K562 (cell line): ENCODE data around the gene PLEKHS1. TPM values are rescaled to one million over a fixed set of nuclear protein-coding genes. Genes with fewer than 3 reads are reported as not detected.

ENCODE experiments used
- ATAC-seq: fragments of 200-7000 bp; cut with Tn5 transposase; 3 replicates; pipeline ENCODE4 v1.9.1; 2020; ENCODE audit warnings: moderate library complexity
- BruUV-seq: library from RNA; stranded (reverse); fragments of 400-500 nt; replicated peaks from 2 replicates; lab custom pipeline; 2021; lab: Mats Ljungman, UMichigan
- CTCF ChIA-PET: fragments of 300-600 bp; formaldehyde crosslinking; extraction: SDS; loops from one replicate; lab custom pipeline; 2021; ENCODE audit warnings: low intra/inter-chr PET ratio; lab: Yijun Ruan, JAX
- POLR2A ChIA-PET: fragments of 300-600, 350-650 bp; sonication (Branson Sonifier 250); formaldehyde crosslinking; extraction: SDS; loops from one replicate; lab custom pipeline; 2021; ENCODE audit warnings: antibody characterized with exemption, inconsistent platforms; lab: Yijun Ruan, JAX
- DNase-seq, 4 experiments: peaks; one replicate each; pipeline versions ENCODE4 v3.0.0 to v3.0.0-alpha.2; 2011 to 2018; ENCODE audit warnings: low spot score in 3 of 4, mixed read lengths in 3 of 4; ENCODE audit errors: extremely low read depth in 1 of 4
- FAIRE-seq: peaks from 2 replicates; lab custom pipeline; 2011; peaks lifted over from hg19 to GRCh38; lab: Jason Lieb, UNC
- H2AFZ ChIP-seq: 2 replicates; pipeline ENCODE4 v1.6.0; 2011; ENCODE audit warnings: low read depth, low read length, control low read depth, inconsistent platforms
- H3K27ac ChIP-seq: fragments of 200-600 bp; 3 replicates; pipeline ENCODE4 v1.8.0; 2011; ENCODE audit warnings: low read depth, mild to moderate bottlenecking, control low read depth, inconsistent platforms, low read length, moderate library complexity, mixed read lengths; ENCODE audit errors: extremely low read depth
- H3K27me3 ChIP-seq, 2 experiments: fragments of 300-600 bp in 1 of 2; 2 replicates in 1 of 2; 3 replicates in 1 of 2; pipeline versions ENCODE4 v1.6.0 to v1.8.0; 2011; ENCODE audit warnings: inconsistent platforms in 2 of 2, low read length in 2 of 2, mild to moderate bottlenecking in 1 of 2, mixed read lengths in 1 of 2, moderate library complexity in 1 of 2; ENCODE audit not compliant: control insufficient read depth in 2 of 2, insufficient read depth in 2 of 2
- H3K36me3 ChIP-seq: fragments of 300-600 bp; 3 replicates; pipeline ENCODE4 v1.8.0; 2011; ENCODE audit warnings: mild to moderate bottlenecking, low read length, inconsistent platforms; ENCODE audit not compliant: control insufficient read depth, insufficient read depth
- H3K4me1 ChIP-seq, 2 experiments: fragments of 200-600 bp in 1 of 2; replicated peaks in 1 of 2; 2 replicates in 1 of 2; 3 replicates in 1 of 2; pipeline versions ENCODE4 v1.5.1 to v1.8.0; 2011; ENCODE audit warnings: inconsistent platforms in 2 of 2, low read length in 2 of 2, mild to moderate bottlenecking in 1 of 2, mixed read lengths in 1 of 2, moderate library complexity in 1 of 2; ENCODE audit not compliant: control insufficient read depth in 2 of 2, insufficient read depth in 2 of 2
- H3K4me2 ChIP-seq: 2 replicates; pipeline ENCODE4 v1.6.1; 2011; ENCODE audit warnings: low read length, control low read depth, inconsistent platforms, mixed read lengths; ENCODE audit not compliant: insufficient read depth
- H3K4me3 ChIP-seq: fragments of 200-600 bp; sonication (generic), shearing (Covaris generic); 2 replicates; pipeline ENCODE4 v1.5.1; 2016; ENCODE audit warnings: control low read depth, inconsistent platforms
- H3K79me2 ChIP-seq: fragments of 200-600 bp; 3 replicates; pipeline ENCODE4 v1.8.0; 2011; ENCODE audit warnings: low read length, inconsistent platforms; ENCODE audit not compliant: control insufficient read depth, insufficient read depth
- H3K9ac ChIP-seq, 2 experiments: 2 replicates each; pipeline versions ENCODE4 v1.6.0 to v1.6.1; 2011; ENCODE audit warnings: low read depth in 2 of 2, low read length in 2 of 2, control low read depth in 1 of 2, inconsistent platforms in 1 of 2, mild to moderate bottlenecking in 1 of 2, mixed read lengths in 1 of 2; ENCODE audit not compliant: insufficient read depth in 1 of 2
- H3K9me1 ChIP-seq: one replicate; pipeline ENCODE4 v1.6.0; 2011; ENCODE audit warnings: inconsistent platforms, mild to moderate bottlenecking, low read length, moderate library complexity; ENCODE audit not compliant: control insufficient read depth, insufficient read depth
- H3K9me3 ChIP-seq: replicated peaks from 2 replicates; pipeline ENCODE4 v1.5.1; 2011; ENCODE audit warnings: low read depth, low read length, inconsistent platforms; ENCODE audit not compliant: control insufficient read depth, insufficient read depth
- H4K20me1 ChIP-seq: replicated peaks from 2 replicates; pipeline ENCODE4 v1.6.1; 2011; ENCODE audit warnings: low read length, inconsistent platforms, mixed read lengths; ENCODE audit not compliant: control insufficient read depth, insufficient read depth
- ATF6 ChIP-seq: sonication (generic); formaldehyde crosslinking; IDR thresholded peaks from 2 replicates; pipeline ENCODE4 v1.4.0; 2020; ENCODE audit warnings: mild to moderate bottlenecking, missing genetic modification reagents
- BMI1 ChIP-seq: fragments of 150-350 bp; IDR thresholded peaks from 2 replicates; pipeline ENCODE4 v1.6.1; 2014; ENCODE audit warnings: low read length
- DMBX1 ChIP-seq: fragments of 250-450 bp; sonication (Bioruptor Pico); IDR thresholded peaks from 2 replicates; pipeline ENCODE4 v1.8.0; 2022; ENCODE audit warnings: inconsistent platforms, mild to moderate bottlenecking, moderate library complexity, borderline replicate concordance
- DNMT1 ChIP-seq: fragments of 450-650 bp; IDR thresholded peaks from 2 replicates; pipeline ENCODE4 v1.6.1; 2016; ENCODE audit warnings: antibody characterized with exemption, mild to moderate bottlenecking
- E2F1 ChIP-seq: sonication (generic); formaldehyde crosslinking; IDR thresholded peaks from 2 replicates; pipeline ENCODE4 v1.8.1; 2023; ENCODE audit warnings: mild to moderate bottlenecking, missing genetic modification reagents, moderate library complexity
- NKRF ChIP-seq: fragments of 450-650 bp; IDR thresholded peaks from 2 replicates; pipeline ENCODE4 v1.6.1; 2016; ENCODE audit warnings: borderline replicate concordance
- RBM22 ChIP-seq: fragments of 200-400 bp; formaldehyde crosslinking; IDR thresholded peaks from 2 replicates; pipeline ENCODE4 v1.6.1; 2018; ENCODE audit warnings: low read length, low read depth; ENCODE audit not compliant: poor library complexity, severe bottlenecking
- RREB1 ChIP-seq: fragments of 250-450 bp; sonication (Bioruptor Pico); IDR thresholded peaks from 2 replicates; pipeline ENCODE4 v1.4.0; 2020
- SOX6 ChIP-seq: fragments of 450-650 bp; IDR thresholded peaks from 2 replicates; pipeline ENCODE4 v1.6.1; 2014; ENCODE audit warnings: mild to moderate bottlenecking
- WGBS: fragments of 100-300 bp; shearing (Covaris generic); methylation state at CpG from one replicate; pipeline ENCODE4 v1.1.6; 2016; ENCODE audit warnings: low coverage, mixed read lengths; ENCODE audit not compliant: insufficient coverage; ENCODE audit errors: missing lambda C conversion rate; 5-methylcytosine and 5-hydroxymethylcytosine counted together
- in situ Hi-C: fragments of 300-500 bp; cut with MboI; formaldehyde crosslinking; loops from 4 replicates; pipeline ENCODE4 v1.15.0; 2018; ENCODE audit warnings: inconsistent platforms, mixed read lengths
- intact Hi-C: fragments of 100-400 bp; cut with micrococcal nuclease; formaldehyde crosslinking; loops from 2 replicates; pipeline ENCODE4 v1.14.2; 2022
- polyA plus RNA-seq, 8 experiments: library from polyadenylated mRNA; depleted of rRNA in 4 of 8; stranded (reverse) in 5 of 8; unstranded in 3 of 8; fragments of >200 nt; fragmentation: Nextera tagmentation in 2 of 8; fragmentation: Illumina TruSeq in 1 of 8; extraction: Ambion mirVana in 2 of 8; extraction: Trizol in 1 of 8; gene quantifications; 2 replicates each; pipeline versions ENCODE4 v1.2.1 to v1.2.3, GENCODE V29; 2011 to 2014; ENCODE audit warnings: inconsistent platforms in 1 of 8, missing spikeins in 1 of 8
- total RNA-seq, 7 experiments: library from RNA; depleted of rRNA in 6 of 7; stranded (reverse); fragments of >200 nt in 6 of 7; fragmentation: Illumina TruSeq in 2 of 7; extraction: Trizol in 2 of 7; gene quantifications; 2 replicates each; pipeline versions ENCODE4 v1.2.1 to v1.2.3, GENCODE V29; 2011 to 2021; ENCODE audit warnings: low replicate concordance in 1 of 7

PLEKHS1 gene
- total and polyA plus RNA-seq, 9 of the 15 experiments (the other 6 are each of a cell fraction or from before 2014, with no cell fraction given), result not detected

GRCh38 chr10:113765910-113766309, 14.4 kb downstream of the PLEKHS1 start:
- Histone ChIP-seq H2AFZ (no peak overlapping the region), H3K9me3 (no peaks in the 10 kb centered on the region), H3K27ac (no peak overlapping the region), H4K20me1 (no peaks in the 10 kb centered on the region), H3K4me3 (no peak overlapping the region), H3K9me1 (no peaks in the 10 kb centered on the region), H3K79me2 (no peaks in the 10 kb centered on the region), H3K4me1 (no peaks in the 10 kb centered on the region), H3K27me3 (peaks cover 0 to 5% of the 10 kb centered on the region in 2 experiments; a peak in 3 of 5 replicates), H3K36me3 (no peaks in the 10 kb centered on the region), H3K4me2 (no peak overlapping the region), H3K9ac (no peak overlapping the region)
- POLR2A ChIA-PET, result no interaction called here
- ATAC-seq (no peak), DNase-seq (no peak), FAIRE-seq (no peak)
- CTCF ChIA-PET, result no interaction called here
- intact Hi-C loops (no loop called here), in situ Hi-C loops (no loop called here)
- BruUV-seq, result no TSS peak
- WGBS, result 0% methylated on average over 3 of the region's 3 CpGs
- TF ChIP-seq RREB1 (no peak), SOX6 (no peak), E2F1 (CRISPR knock-in tag) (no peak), NKRF (no peak), BMI1 (no peak), DNMT1 (no peak), DMBX1 (CRISPR knock-in tag) (no peak), RBM22 (no peak), ATF6 (CRISPR knock-in tag) (no peak)
